ENCODE measurements around the gene LSAMP.
"Not testable (repeated sequence)": the region's sequence is repeated elsewhere in the genome, so short reads cannot be mapped to it uniquely, and the experiment has no call there.

Gene LSAMP

GRCh38 chr3:116103868-116104530, 341.3 kb downstream of the LSAMP start:
- no peak for DNase-seq (ENCODE audit: low spot score)

- no peak for DNase-seq (ENCODE audit: low spot score)
These were observed 343.2 kb downstream of the LSAMP start for GRCh38 chr3:116102037-116102436.

GRCh38 chr3:116097226-116097625, 348.1 kb downstream of the LSAMP start:
- DNase-seq (ENCODE audit: low spot score): no peak

- no peak for DNase-seq (ENCODE audit: low spot score)
These were observed 348.7 kb downstream of the LSAMP start for GRCh38 chr3:116096631-116097030.

- DNase-seq (ENCODE audit: low spot score): no peak
These were observed 351.9 kb downstream of the LSAMP start for GRCh38 chr3:116093374-116093773.

- DNase-seq (ENCODE audit: low spot score): no peak
These were observed 357.9 kb downstream of the LSAMP start for GRCh38 chr3:116087426-116087825.

- no peak for DNase-seq (ENCODE audit: low spot score)
These were observed 360.1 kb downstream of the LSAMP start for GRCh38 chr3:116084999-116085791.

GRCh38 chr3:116083683-116084082, 361.6 kb downstream of the LSAMP start:
- no peak for DNase-seq (ENCODE audit: low spot score)

GRCh38 chr3:116078561-116078960, 366.7 kb downstream of the LSAMP start:
- DNase-seq (ENCODE audit: low spot score): no peak

GRCh38 chr3:116077557-116077956, 367.7 kb downstream of the LSAMP start:
- DNase-seq (ENCODE audit: low spot score): no peak

- no peak for DNase-seq (ENCODE audit: low spot score)
These were observed 368.2 kb downstream of the LSAMP start for GRCh38 chr3:116077059-116077458.

- DNase-seq (ENCODE audit: low spot score): not testable (repeated sequence)
These were observed 374.6 kb downstream of the LSAMP start for GRCh38 chr3:116070516-116071278.

- no peak for DNase-seq (ENCODE audit: low spot score)
These were observed 375.2 kb downstream of the LSAMP start for GRCh38 chr3:116070061-116070460.

GRCh38 chr3:116069024-116069423, 376.3 kb downstream of the LSAMP start:
- DNase-seq (ENCODE audit: low spot score): no peak

- DNase-seq (ENCODE audit: low spot score): no peak
These were observed 378.0 kb downstream of the LSAMP start for GRCh38 chr3:116067326-116067725.

- no peak for DNase-seq (ENCODE audit: low spot score)
These were observed 379.8 kb downstream of the LSAMP start for GRCh38 chr3:116065501-116065900.

- no peak for DNase-seq (ENCODE audit: low spot score)
These were observed 380.6 kb downstream of the LSAMP start for GRCh38 chr3:116064646-116065045.

GRCh38 chr3:116059421-116060096, 385.7 kb downstream of the LSAMP start:
- DNase-seq (ENCODE audit: low spot score): no peak

GRCh38 chr3:116058844-116059243, 386.4 kb downstream of the LSAMP start:
- DNase-seq (ENCODE audit: low spot score): no peak

GRCh38 chr3:116057400-116058006, 387.8 kb downstream of the LSAMP start:
- DNase-seq (ENCODE audit: low spot score): no peak

- DNase-seq (ENCODE audit: low spot score): no peak
These were observed 389.0 kb downstream of the LSAMP start for GRCh38 chr3:116056280-116056679.

GRCh38 chr3:116053017-116053416, 392.3 kb downstream of the LSAMP start:
- no peak for DNase-seq (ENCODE audit: low spot score)

Data from hematopoietic multipotent progenitor cell treated with erythropoietin and hydrocortisone succinate and interleukin-3 and kit ligand, for 17 days (in vitro differentiated cells).